Epithelial cell of umbilical artery (primary cell): ENCODE data around the gene DRAXIN. TPM values are rescaled to one million over a fixed set of nuclear protein-coding genes. Genes with fewer than 3 reads are reported as not detected.

Experiments
- total RNA-seq: library from RNA; depleted of rRNA; stranded (reverse); fragments of >200 nt; gene quantifications from 2 replicates; pipeline ENCODE4 v1.2.3, GENCODE V29; 2014

Gene DRAXIN
- 0.15 and 0.97 TPM in 2 replicates for total RNA-seq

GRCh38 chr1:11691302-11691914 is at the start of gene DRAXIN:
Gene DRAXIN, plus strand, starts transcription at chr1:11691710. Its CDS starts 14,549 bp downstream, at chr1:11706259.

DNA sequence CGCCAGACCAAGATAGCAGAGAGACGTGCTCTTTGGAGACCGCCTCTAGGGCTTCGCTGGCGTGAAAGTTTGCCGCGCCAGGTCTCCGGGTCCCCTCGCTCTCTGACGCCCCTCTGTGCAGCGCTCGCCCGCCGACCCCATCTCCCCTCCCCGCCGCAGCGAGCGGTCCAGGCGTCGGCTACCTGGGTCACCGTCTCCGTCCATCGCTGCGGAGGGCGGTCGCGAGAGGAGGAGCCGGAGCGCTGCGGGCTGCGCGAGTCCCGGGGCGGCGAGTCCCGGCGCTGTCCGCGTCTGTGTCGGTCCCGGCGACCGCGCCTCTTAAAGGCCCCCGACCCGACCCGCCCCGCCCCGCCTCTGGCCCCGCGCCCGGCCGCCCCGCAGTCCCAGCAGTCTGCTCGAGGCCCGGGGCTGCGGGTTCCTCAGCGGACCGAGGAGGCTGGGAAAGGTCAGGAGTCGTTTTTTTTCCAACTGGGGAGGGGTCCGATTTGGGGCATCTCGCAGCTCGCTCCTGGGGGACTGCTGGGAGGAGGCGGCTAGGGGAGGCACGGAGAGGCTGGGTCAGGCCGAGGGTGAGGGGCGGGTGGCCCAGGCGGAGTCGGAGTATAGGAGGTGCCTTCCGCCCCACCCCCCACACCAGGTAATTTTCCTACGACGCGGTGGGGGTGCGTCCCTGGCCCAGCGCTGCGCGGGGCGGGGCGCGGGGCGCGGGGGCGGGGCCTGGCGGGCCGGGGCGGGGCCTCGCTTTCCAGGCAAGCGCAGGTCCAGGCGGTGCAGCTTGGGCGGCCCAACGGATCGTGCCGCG is 37.2 kb upstream of the DRAXIN start, which contains the start of the genes FBXO2 and FBXO44:
Gene FBXO2 (minus strand): TSS at position 293 of the 802 bp plus-strand sequence. CDS start 89 bp downstream, at position 204.
Gene FBXO44 (plus strand): TSS at position 741 of the 802 bp plus-strand sequence. CDS start 959 bp downstream, outside the sequence.

GRCh38 chr1:11681071-11681771 is 10.3 kb upstream of the DRAXIN start, which contains the start of gene MAD2L2:
Gene MAD2L2, minus strand, starts transcription at chr1:11681148. Its CDS starts 547 bp downstream, at chr1:11680601.

GRCh38 chr1:11735854-11736745 is 44.6 kb downstream of the DRAXIN start, which contains the start of gene AGTRAP:
Gene AGTRAP, plus strand, starts transcription at chr1:11736136. Its CDS starts 73 bp downstream, at chr1:11736209.

GRCh38 chr1:11761988-11762406 is 70.5 kb downstream of the DRAXIN start, which contains the start of gene C1orf167:
Gene C1orf167, plus strand, starts transcription at chr1:11762193. Its CDS starts 2,208 bp downstream, at chr1:11764401.

Other genes starting within 250 kb of the DRAXIN start
- gene DISP3, start 212.6 kb upstream of the DRAXIN start, total RNA-seq, result under 0.01 and 0.30 TPM in 2 replicates
- gene FBXO2, start 37.3 kb upstream of the DRAXIN start, total RNA-seq, result 0.32 and 0.91 TPM in 2 replicates
- gene FBXO44, start 36.8 kb upstream of the DRAXIN start, total RNA-seq, result 9.1 and 11.1 TPM in 2 replicates
- gene FBXO6, start 27.5 kb upstream of the DRAXIN start, total RNA-seq, result 2.3 and 9.7 TPM in 2 replicates
- 36.9 and 52.9 TPM in 2 replicates for gene MAD2L2, start 10.6 kb upstream of the DRAXIN start, total RNA-seq
- 43.2 and 64.7 TPM in 2 replicates for gene AGTRAP, start 44.4 kb downstream of the DRAXIN start, total RNA-seq
- gene C1orf167, start 70.5 kb downstream of the DRAXIN start, total RNA-seq, result not detected in 2 replicates
- 16.9 and 25.7 TPM in 2 replicates for gene MTHFR, start 114.3 kb downstream of the DRAXIN start, total RNA-seq
- 8.4 and 17.8 TPM in 2 replicates for gene CLCN6, start 114.5 kb downstream of the DRAXIN start, total RNA-seq
- gene NPPA, start 156.1 kb downstream of the DRAXIN start, total RNA-seq, result not detected in 2 replicates
- not detected in 2 replicates for gene NPPB, start 167.2 kb downstream of the DRAXIN start, total RNA-seq
- gene KIAA2013, start 234.7 kb downstream of the DRAXIN start, total RNA-seq, result 53.2 and 72.1 TPM in 2 replicates
- gene PLOD1, start 243.0 kb downstream of the DRAXIN start, total RNA-seq, result 348 and 477 TPM in 2 replicates